HUES6 (cell line): ENCODE measurements around the gene KCNA5.
A peak's percentile ranks its signal among the peaks of the same experiment; 100 is the strongest.

Experiments used
- H3K27ac ChIP-seq: 2 replicates; pipeline ENCODE4 v1.7.0; 2013; ENCODE audit warnings: low read depth, mild to moderate bottlenecking, low read length, inconsistent platforms
- H3K27me3 ChIP-seq: 2 replicates; pipeline ENCODE4 v1.6.1; 2013; ENCODE audit warnings: low read length; ENCODE audit not compliant: control insufficient read depth, insufficient read depth
- H3K36me3 ChIP-seq: 2 replicates; pipeline ENCODE4 v1.6.1; 2013; ENCODE audit warnings: low read length; ENCODE audit not compliant: control insufficient read depth, insufficient read depth
- H3K4me1 ChIP-seq: 2 replicates; pipeline ENCODE4 v1.6.1; 2013; ENCODE audit warnings: low read length; ENCODE audit not compliant: control insufficient read depth, insufficient read depth
- H3K4me3 ChIP-seq: 2 replicates; pipeline ENCODE4 v1.5.1; 2013; ENCODE audit warnings: low read depth, low read length
- H3K9ac ChIP-seq: one replicate; pipeline ENCODE4 v1.6.1; 2013; ENCODE audit warnings: mild to moderate bottlenecking, low read length
- H3K9me3 ChIP-seq: 2 replicates; pipeline ENCODE4 v1.6.1; 2013; ENCODE audit warnings: low read depth, low read length; ENCODE audit not compliant: control insufficient read depth, insufficient read depth

Gene KCNA5

DNA sequence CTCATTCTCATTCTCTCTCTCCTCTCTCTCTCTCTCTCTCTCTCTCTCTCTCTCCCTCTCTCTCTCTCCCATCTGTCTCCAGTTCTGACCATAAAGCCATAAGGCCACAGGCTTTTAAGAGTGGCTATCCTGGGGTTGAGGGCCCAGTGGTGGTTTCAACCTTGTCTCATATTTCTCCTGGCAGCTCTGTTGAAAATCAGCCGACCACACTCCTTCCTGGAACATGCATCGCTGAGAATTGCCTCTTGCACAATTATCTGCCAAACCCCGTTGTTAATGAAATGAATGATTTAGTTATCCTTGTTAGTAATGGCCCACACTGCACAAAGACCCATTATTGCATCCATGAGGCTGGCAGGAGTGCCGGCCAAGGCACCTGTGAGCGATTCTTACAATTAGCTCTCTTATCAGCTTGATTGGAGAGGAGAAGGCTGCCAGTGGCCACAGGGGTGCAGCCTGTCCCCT lies 30.4 kb upstream of the KCNA5 start:
- Histone ChIP-seq H3K9me3 (no peaks in the 10 kb centered on the region), H3K4me1 (peaks cover 8% of the 10 kb centered on the region), H3K36me3 (no peaks in the 10 kb centered on the region), H3K27ac (no peak overlapping the region), H3K27me3 (no peaks in the 10 kb centered on the region; the same call in 1 of the 2 replicates), H3K4me3 (no peak overlapping the region), H3K9ac (no peak overlapping the region)

DNA sequence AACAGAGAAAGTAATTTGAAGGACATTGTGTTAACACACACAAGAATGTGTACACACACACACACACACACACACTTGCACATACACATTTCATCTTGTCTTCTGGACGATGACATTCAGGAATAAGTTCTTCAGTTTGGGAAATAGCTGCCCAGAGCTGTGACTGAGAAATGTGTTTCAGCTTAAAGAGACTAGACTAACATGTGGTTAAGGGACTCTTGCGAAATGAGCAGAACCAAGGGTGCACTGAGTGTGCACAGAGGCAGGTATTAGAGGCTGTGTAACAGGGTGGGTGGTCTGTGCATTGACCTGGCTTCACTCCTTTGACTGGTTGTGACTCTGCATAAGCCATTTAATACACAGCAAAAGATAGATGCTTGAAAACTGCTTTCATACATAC lies 29.4 kb upstream of the KCNA5 start:
- Histone ChIP-seq H3K27me3 (no peaks in the 10 kb centered on the region; the same call in none of the 2 replicates), H3K9ac (no peak overlapping the region), H3K4me1 (peaks cover 8% of the 10 kb centered on the region), H3K4me3 (no peak overlapping the region), H3K36me3 (no peaks in the 10 kb centered on the region), H3K9me3 (no peaks in the 10 kb centered on the region), H3K27ac (no peak overlapping the region)

GRCh38 chr12:5015711-5016492 lies 27.8 kb upstream of the KCNA5 start:
- Histone ChIP-seq H3K27me3 (no peaks in the 10 kb centered on the region; the same call in none of the 2 replicates), H3K9ac (no peak overlapping the region), H3K4me1 (peaks cover 8% of the 10 kb centered on the region)

DNA sequence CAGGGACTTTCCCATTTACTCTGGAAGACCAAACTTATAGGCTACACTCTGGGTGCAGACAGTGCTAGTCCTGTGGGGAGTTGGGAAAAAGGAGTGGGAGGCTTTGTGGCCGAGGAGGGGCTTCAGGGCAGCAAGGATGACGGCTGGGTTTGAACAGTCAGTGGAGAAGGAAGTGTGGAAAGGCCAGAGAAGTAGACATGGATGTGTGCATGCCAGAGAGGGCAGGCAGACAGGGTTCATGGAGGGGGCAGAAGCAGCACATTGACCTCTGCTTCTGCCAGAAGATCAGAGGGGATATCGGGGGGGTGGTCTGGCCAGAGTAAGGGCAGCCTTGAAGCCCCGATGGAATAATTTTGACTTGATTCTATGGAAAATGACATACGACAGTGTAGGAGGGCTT lies 27.2 kb upstream of the KCNA5 start:
- Histone ChIP-seq H3K9me3 (no peaks in the 10 kb centered on the region), H3K4me1 (peaks cover 8% of the 10 kb centered on the region), H3K27ac (no peak overlapping the region), H3K4me3 (no peak overlapping the region), H3K36me3 (no peaks in the 10 kb centered on the region), H3K27me3 (no peaks in the 10 kb centered on the region; the same call in none of the 2 replicates), H3K9ac (no peak overlapping the region)

More at GRCh38 chr12:5015711-5016492, 27.8 kb upstream of the KCNA5 start:
- Histone ChIP-seq H3K36me3 (no peaks in the 10 kb centered on the region), H3K27ac (no peak overlapping the region), H3K9me3 (no peaks in the 10 kb centered on the region), H3K4me3 (no peak overlapping the region)

GRCh38 chr12:5017638-5018348 lies 25.9 kb upstream of the KCNA5 start:
- no peaks in the 10 kb centered on the region for H3K9me3 ChIP-seq
- H3K4me1 ChIP-seq = peaks cover 8% of the 10 kb centered on the region
- no peak overlapping the region for H3K27ac ChIP-seq
- no peak overlapping the region for H3K9ac ChIP-seq
- no peaks in the 10 kb centered on the region; the same call in none of the 2 replicates for H3K27me3 ChIP-seq
- peak overlapping the region; percentile 17; the same call in 1 of the 2 replicates for H3K4me3 ChIP-seq
- H3K36me3 ChIP-seq = no peaks in the 10 kb centered on the region

- H3K9me3 ChIP-seq = no peaks in the 10 kb centered on the region
- peaks cover 8% of the 10 kb centered on the region for H3K4me1 ChIP-seq
- H3K27ac ChIP-seq = no peak overlapping the region
- H3K27me3 ChIP-seq = no peaks in the 10 kb centered on the region; the same call in none of the 2 replicates
- no peaks in the 10 kb centered on the region for H3K36me3 ChIP-seq
- H3K4me3 ChIP-seq = no peak overlapping the region
- H3K9ac ChIP-seq = no peak overlapping the region
Observed at GRCh38 chr12:5018677-5019076, 25.0 kb upstream of the KCNA5 start.

DNA sequence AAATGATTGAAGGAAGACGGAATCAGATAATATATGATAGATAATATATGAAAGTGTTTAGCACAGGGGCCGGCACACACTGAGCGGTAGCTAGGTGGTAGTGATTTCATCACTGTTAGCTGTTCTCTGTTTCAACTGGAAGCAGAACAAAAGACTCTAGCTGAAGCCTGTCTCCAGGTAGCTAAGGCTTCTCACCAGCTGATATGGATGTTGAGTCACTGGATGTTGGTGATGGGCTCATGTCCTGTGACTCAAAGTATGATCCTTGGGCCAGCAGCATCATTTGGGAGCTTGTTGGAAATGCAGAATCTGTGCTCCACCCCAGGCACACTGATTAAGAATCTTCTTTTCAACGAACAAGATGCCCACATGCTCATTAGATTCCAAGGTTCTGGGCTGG lies 21.7 kb upstream of the KCNA5 start:
- H3K9me3 ChIP-seq = no peaks in the 10 kb centered on the region
- peaks cover 19% of the 10 kb centered on the region for H3K4me1 ChIP-seq
- H3K27me3 ChIP-seq = no peaks in the 10 kb centered on the region; the same call in none of the 2 replicates
- no peak overlapping the region for H3K27ac ChIP-seq
- H3K9ac ChIP-seq = no peak overlapping the region
- no peaks in the 10 kb centered on the region for H3K36me3 ChIP-seq
- H3K4me3 ChIP-seq = no peak overlapping the region

DNA sequence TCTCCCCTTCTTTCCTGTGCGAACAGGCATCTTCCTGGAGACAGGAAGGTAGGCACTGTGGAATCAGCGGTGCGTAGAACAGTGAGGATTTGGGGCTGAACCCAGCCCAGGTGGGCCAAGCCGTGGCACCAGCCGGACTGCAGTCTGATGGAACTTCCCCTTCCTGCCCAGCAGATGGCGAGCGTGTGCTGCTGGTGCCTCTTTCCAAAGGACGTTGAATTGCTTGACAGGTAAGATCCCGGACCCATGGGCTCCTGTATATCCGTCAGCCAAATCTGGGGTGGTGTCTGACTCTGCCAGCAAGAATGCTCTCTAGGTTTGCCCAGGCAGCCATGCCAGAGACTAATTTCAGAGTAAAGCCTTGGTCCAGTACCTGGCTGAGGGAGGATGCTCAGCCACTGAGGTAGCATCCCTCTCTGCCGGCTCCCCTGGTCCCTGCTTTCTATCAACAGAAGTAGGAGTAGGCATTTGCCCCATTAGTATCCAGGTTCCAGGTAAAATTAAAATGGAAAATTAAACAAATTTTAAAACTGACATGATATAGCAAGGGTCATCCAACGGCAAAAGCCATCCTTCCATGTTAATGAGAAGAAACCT lies 21.1 kb upstream of the KCNA5 start:
- peaks cover 22% of the 10 kb centered on the region for H3K4me1 ChIP-seq
- no peak overlapping the region for H3K4me3 ChIP-seq
- no peaks in the 10 kb centered on the region; the same call in none of the 2 replicates for H3K27me3 ChIP-seq

DNA sequence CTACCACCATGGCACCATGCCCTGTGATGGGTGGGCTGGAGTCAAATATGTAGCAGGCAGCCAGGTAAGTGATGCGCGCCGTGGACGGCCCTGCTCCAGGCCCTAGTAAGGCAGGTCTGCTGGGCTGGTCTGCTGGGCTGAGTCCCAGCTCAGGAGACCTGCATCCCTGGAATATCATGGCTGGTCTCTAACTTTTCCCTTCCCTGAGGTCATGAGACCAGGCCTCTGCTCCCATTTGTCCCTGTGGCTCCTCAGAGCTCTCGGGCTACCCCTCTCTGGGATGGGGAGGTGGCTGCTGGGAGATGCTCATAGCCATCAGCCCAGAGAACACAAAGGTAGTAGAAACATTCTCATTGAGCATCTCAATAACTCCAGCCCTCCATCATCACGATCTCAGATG lies 19.8 kb upstream of the KCNA5 start:
- H3K4me3 ChIP-seq = no peak overlapping the region
- H3K36me3 ChIP-seq = no peaks in the 10 kb centered on the region
- no peak overlapping the region for H3K9ac ChIP-seq
- no peaks in the 10 kb centered on the region; the same call in 1 of the 2 replicates for H3K27me3 ChIP-seq
- H3K4me1 ChIP-seq = peaks cover 22% of the 10 kb centered on the region
- H3K9me3 ChIP-seq = no peaks in the 10 kb centered on the region
- H3K27ac ChIP-seq = no peak overlapping the region

More for the DNA sequence above, 21.1 kb upstream of the KCNA5 start:
- Histone ChIP-seq H3K27ac (no peak overlapping the region), H3K36me3 (no peaks in the 10 kb centered on the region), H3K9me3 (no peaks in the 10 kb centered on the region), H3K9ac (no peak overlapping the region)

DNA sequence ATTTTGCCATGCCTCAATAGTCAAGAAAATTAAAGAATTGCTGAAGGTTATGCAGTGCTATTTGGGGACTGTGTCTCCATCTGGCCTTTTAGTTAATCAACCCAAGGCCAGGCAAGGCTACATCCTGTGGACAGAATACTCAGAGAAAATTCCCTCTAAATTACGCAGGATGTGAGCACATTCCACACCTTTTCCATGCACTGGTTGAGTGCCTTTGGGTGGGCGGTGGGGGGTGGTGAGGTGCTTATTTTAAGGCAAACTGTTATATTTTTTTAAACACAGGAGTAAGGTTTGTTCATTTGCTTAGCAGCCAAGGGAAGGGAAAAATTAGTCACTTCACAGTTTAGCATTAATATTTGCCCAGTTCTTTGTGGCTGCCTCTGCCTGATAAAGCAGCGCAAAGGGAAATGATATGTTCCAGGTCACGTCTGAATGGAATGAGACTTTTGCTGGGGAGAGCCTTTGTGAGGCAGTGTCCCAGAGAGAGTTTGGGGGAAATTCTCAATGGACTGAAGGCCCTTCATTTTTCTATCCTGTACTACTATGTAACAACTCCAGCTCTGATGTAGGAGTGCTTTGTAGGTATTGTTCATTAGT lies 17.2 kb upstream of the KCNA5 start:
- H3K9me3 ChIP-seq = no peaks in the 10 kb centered on the region
- peaks cover 22% of the 10 kb centered on the region for H3K4me1 ChIP-seq
- H3K4me3 ChIP-seq = no peak overlapping the region
- H3K9ac ChIP-seq = no peak overlapping the region
- no peaks in the 10 kb centered on the region for H3K27me3 ChIP-seq
- no peaks in the 10 kb centered on the region for H3K36me3 ChIP-seq
- H3K27ac ChIP-seq = no peak overlapping the region
